ENCODE data around the gene MROH2A.

The MROH2A gene

GRCh38 chr2:233764761-233765160 lies 13.4 kb upstream of the MROH2A start:
- DNase-seq (ENCODE audit: low read depth in 3 of 3) = no peak

GRCh38 chr2:233766416-233766815 lies 11.7 kb upstream of the MROH2A start:
- DNase-seq (ENCODE audit: low read depth in 3 of 3) = no peak

- no peak for DNase-seq (ENCODE audit: low read depth in 3 of 3)
These were observed 10.1 kb upstream of the MROH2A start for GRCh38 chr2:233768076-233768475.

- DNase-seq (ENCODE audit: low read depth in 3 of 3) = no peak
These were observed 8.9 kb upstream of the MROH2A start for GRCh38 chr2:233769260-233769659.

GRCh38 chr2:233772153-233772552 lies 6.0 kb upstream of the MROH2A start:
- no peak for DNase-seq (ENCODE audit: low read depth in 3 of 3)

GRCh38 chr2:233772583-233772982 lies 5.5 kb upstream of the MROH2A start:
- no peak for DNase-seq (ENCODE audit: low read depth in 3 of 3)

GRCh38 chr2:233773854-233774253 lies 4.3 kb upstream of the MROH2A start:
- DNase-seq (ENCODE audit: low read depth in 3 of 3) = no peak

GRCh38 chr2:233775414-233775813 lies 2.7 kb upstream of the MROH2A start:
- DNase-seq (ENCODE audit: low read depth in 3 of 3) = no peak

GRCh38 chr2:233779722-233780121 lies 1.6 kb downstream of the MROH2A start:
- DNase-seq (ENCODE audit: low read depth in 3 of 3) = no peak

GRCh38 chr2:233780771-233781170 lies 2.6 kb downstream of the MROH2A start:
- DNase-seq (ENCODE audit: low read depth in 3 of 3) = no peak

- no peak for DNase-seq (ENCODE audit: low read depth in 3 of 3)
These were observed 11.4 kb downstream of the MROH2A start for GRCh38 chr2:233789554-233789953.

- no peak for DNase-seq (ENCODE audit: low read depth in 3 of 3)
These were observed 13.2 kb downstream of the MROH2A start for GRCh38 chr2:233791151-233791882.

- no peak for DNase-seq (ENCODE audit: low read depth in 3 of 3)
These were observed 13.8 kb downstream of the MROH2A start for GRCh38 chr2:233791883-233792329.

GRCh38 chr2:233792720-233793119 lies 14.6 kb downstream of the MROH2A start:
- DNase-seq (ENCODE audit: low read depth in 3 of 3) = no peak

- no peak for DNase-seq (ENCODE audit: low read depth in 3 of 3)
These were observed 15.5 kb downstream of the MROH2A start for GRCh38 chr2:233793465-233794127.

GRCh38 chr2:233794128-233794658 lies 16.1 kb downstream of the MROH2A start:
- DNase-seq (ENCODE audit: low read depth in 3 of 3) = no peak

- no peak for DNase-seq (ENCODE audit: low read depth in 3 of 3)
These were observed 17.6 kb downstream of the MROH2A start for GRCh38 chr2:233795735-233796171.

- DNase-seq (ENCODE audit: low read depth in 3 of 3) = no peak
These were observed 18.1 kb downstream of the MROH2A start for GRCh38 chr2:233796254-233796653.

- no peak for DNase-seq (ENCODE audit: low read depth in 3 of 3)
These were observed 20.4 kb downstream of the MROH2A start for GRCh38 chr2:233798335-233799086.

- DNase-seq (ENCODE audit: low read depth in 3 of 3) = no peak
These were observed 21.0 kb downstream of the MROH2A start for GRCh38 chr2:233799087-233799665.

- no peak for DNase-seq (ENCODE audit: low read depth in 3 of 3)
These were observed 21.6 kb downstream of the MROH2A start for GRCh38 chr2:233799716-233800115.

- DNase-seq (ENCODE audit: low read depth in 3 of 3) = no peak
These were observed 22.1 kb downstream of the MROH2A start for GRCh38 chr2:233800208-233800607.
